Tibial nerve (tissue), 4 donors: ENCODE data around the gene CCDC88A.

ENCODE experiments used
- EP300 ChIP-seq, 2 donors: sonication (generic); formaldehyde crosslinking; IDR thresholded peaks; one replicate each; pipeline ENCODE4 v1.6.1; 2017; ENCODE audit warnings: antibody characterized with exemption in 2 of 2, mild to moderate bottlenecking in 1 of 2
- POLR2A ChIP-seq, 2 donors: fragments of 450-650 bp; IDR thresholded peaks; one replicate each; pipeline ENCODE4 v1.6.1; 2017; ENCODE audit warnings: antibody characterized with exemption in 2 of 2, mild to moderate bottlenecking in 2 of 2, moderate library complexity in 2 of 2
- TF ChIP-seq, protein P1 (sequence below), 5 experiments: fragments of 200-600 bp in 3 of 5; fragments of 450-650 bp in 2 of 5; sonication (generic) in 3 of 5; IDR thresholded peaks; one replicate each; pipeline ENCODE4 v1.5.1; 2016 to 2019; ENCODE audit warnings: antibody characterized with exemption in 5 of 5, mild to moderate bottlenecking in 3 of 5, moderate library complexity in 2 of 5

DNA sequence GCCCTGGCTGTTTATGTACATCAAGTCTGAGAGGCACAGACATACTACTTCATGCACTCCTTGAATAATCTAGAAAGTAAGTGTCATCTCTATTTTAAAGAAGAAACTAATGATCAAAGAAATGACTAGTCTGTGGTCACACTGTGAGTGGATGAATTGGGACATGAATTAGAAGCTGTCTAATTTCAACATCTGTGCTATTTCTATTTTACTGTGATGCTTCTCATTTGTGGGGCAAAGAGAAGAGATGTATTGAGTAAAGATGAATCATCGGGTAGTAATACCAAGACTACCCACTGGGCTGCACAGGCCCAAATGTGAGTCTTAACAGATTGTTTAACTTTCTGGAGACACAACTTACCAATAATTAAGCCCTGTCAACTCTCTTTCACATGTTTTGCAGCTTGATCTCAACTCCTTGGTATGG lies 108.2 kb downstream of the CCDC88A start:
- TF ChIP-seq, protein P1, sequence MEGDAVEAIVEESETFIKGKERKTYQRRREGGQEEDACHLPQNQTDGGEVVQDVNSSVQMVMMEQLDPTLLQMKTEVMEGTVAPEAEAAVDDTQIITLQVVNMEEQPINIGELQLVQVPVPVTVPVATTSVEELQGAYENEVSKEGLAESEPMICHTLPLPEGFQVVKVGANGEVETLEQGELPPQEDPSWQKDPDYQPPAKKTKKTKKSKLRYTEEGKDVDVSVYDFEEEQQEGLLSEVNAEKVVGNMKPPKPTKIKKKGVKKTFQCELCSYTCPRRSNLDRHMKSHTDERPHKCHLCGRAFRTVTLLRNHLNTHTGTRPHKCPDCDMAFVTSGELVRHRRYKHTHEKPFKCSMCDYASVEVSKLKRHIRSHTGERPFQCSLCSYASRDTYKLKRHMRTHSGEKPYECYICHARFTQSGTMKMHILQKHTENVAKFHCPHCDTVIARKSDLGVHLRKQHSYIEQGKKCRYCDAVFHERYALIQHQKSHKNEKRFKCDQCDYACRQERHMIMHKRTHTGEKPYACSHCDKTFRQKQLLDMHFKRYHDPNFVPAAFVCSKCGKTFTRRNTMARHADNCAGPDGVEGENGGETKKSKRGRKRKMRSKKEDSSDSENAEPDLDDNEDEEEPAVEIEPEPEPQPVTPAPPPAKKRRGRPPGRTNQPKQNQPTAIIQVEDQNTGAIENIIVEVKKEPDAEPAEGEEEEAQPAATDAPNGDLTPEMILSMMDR (IDR thresholded peaks at IDR 0.05) = no peak
- TF ChIP-seq POLR2A (IDR thresholded peaks at IDR 0.05) (no peak), EP300 (IDR thresholded peaks at IDR 0.05) (no peak)
